ENCODE results near the gene PRKD1.

PRKD1 gene

DNA sequence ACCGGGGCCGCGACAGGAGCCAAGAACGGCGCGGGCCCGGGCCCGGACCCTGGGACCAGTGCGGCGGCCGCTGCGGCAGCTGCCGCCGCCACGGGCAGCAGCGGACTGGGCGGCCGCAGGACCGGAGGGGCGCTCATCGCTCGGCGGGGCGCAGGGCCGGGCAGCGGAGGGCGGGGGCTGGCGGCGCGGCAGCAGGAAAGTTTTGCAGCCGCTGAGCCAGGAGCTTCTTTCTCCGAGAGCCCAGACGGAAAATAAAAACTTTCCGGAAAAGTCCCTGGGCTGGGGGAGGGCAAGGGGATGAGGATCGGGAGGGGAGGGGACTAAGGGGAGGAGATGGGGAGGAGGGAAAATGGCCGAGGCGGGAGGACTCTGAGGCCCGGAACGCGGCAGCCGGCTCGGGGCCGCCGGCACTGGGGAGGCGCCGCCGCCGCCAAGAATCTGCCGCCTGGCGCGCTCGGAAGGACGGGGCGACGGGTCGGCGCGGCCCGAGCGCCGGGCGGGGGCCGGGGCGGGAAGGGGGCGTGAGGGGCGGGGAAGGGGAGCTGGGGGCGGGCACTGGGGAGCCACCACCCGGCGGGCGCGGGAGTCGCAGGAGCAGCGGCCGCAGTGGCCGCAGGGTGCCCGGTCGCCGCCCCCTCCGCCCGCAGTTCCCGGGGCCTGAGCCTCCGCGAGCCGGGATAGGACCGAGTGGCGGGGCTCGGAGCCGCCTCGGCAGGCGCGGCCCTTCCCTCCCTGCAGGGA is at the start of gene PRKD1:
Gene PRKD1 (minus strand): TSS at position 472 of the 741 bp plus-strand sequence.
- no peak for DNase-seq (ENCODE audit: low read depth)
- peak within 1 kb of the TSS; percentile 77 for H3K4me3 ChIP-seq (ENCODE audit: low read length)
- TF ChIP-seq, protein P1, sequence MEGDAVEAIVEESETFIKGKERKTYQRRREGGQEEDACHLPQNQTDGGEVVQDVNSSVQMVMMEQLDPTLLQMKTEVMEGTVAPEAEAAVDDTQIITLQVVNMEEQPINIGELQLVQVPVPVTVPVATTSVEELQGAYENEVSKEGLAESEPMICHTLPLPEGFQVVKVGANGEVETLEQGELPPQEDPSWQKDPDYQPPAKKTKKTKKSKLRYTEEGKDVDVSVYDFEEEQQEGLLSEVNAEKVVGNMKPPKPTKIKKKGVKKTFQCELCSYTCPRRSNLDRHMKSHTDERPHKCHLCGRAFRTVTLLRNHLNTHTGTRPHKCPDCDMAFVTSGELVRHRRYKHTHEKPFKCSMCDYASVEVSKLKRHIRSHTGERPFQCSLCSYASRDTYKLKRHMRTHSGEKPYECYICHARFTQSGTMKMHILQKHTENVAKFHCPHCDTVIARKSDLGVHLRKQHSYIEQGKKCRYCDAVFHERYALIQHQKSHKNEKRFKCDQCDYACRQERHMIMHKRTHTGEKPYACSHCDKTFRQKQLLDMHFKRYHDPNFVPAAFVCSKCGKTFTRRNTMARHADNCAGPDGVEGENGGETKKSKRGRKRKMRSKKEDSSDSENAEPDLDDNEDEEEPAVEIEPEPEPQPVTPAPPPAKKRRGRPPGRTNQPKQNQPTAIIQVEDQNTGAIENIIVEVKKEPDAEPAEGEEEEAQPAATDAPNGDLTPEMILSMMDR (conservative IDR thresholded peaks at IDR 0.05; ENCODE audit: low read depth, low read length), result no peak

DNA sequence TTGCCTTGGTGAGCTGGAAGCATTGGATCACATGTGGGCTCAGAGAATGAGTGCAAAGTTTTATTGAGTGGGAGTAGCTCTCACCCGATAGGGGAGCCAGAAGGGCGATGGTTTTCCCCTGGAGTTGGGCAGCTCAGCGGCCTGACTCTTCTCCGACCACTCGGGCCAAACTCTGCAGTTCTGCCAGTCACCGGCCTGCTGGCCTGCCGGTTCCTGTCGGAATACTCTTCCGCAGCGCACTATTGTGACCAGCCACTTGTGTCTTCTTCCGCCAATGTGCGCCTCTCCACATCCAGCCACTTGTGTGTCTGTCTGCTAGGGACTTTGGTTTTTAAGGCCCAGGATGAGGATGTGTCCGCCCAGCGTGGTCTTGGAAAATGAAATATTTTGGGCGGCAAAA is 43.5 kb upstream of the PRKD1 start:
- DNase-seq (ENCODE audit: low read depth), result no peak

DNA sequence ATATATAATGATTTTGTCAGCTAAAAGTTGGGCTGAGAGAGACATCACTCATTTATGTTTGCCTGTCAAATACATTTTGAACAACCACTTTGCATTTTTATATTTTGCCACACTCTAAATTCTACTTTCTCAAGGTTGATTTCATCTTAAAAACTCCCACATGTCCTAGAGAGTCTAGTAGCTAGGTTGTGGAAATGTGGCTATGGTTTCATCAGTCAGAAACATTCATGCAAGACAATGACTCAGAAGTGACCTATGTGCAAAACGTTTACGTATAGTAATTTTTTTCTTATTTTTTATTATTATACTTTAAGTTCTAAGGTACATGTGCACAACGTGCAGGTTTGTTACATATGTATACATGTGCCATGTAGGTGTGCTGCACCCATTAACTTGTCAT is 27.4 kb upstream of the PRKD1 start:
- TF ChIP-seq, protein P1 (conservative IDR thresholded peaks at IDR 0.05; ENCODE audit: low read depth, low read length), result no peak

More for the DNA sequence above, 43.5 kb upstream of the PRKD1 start:
- H3K4me3 ChIP-seq (ENCODE audit: low read length), result no peak overlapping the region
- TF ChIP-seq, protein P1 (conservative IDR thresholded peaks at IDR 0.05; ENCODE audit: low read depth, low read length), result no peak

DNA sequence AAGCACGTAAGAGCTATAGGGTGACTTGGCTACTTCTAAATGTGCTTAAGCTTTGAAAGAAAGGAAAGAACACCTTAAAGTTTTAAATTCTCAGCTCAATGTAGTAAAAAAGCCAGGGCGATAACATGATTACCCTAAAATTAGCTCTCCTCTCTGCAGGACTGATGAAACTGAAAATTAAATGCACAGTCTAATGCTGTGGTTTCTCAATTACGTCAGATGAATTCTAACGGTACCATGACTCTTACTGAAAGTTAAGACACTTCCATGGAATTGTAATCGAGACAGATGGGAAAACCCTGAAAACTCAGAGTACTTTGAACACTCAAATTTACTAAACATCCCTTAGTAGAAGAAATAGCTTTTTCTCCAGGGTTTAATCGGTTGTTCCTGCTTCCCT is 25.9 kb upstream of the PRKD1 start:
- TF ChIP-seq, protein P1 (conservative IDR thresholded peaks at IDR 0.05; ENCODE audit: low read depth, low read length), result no peak
- no peak overlapping the region for H3K4me3 ChIP-seq (ENCODE audit: low read length)
- no peak for DNase-seq (ENCODE audit: low read depth)

More for the DNA sequence above, 27.4 kb upstream of the PRKD1 start:
- DNase-seq (ENCODE audit: low read depth), result no peak
- no peak overlapping the region for H3K4me3 ChIP-seq (ENCODE audit: low read length)

DNA sequence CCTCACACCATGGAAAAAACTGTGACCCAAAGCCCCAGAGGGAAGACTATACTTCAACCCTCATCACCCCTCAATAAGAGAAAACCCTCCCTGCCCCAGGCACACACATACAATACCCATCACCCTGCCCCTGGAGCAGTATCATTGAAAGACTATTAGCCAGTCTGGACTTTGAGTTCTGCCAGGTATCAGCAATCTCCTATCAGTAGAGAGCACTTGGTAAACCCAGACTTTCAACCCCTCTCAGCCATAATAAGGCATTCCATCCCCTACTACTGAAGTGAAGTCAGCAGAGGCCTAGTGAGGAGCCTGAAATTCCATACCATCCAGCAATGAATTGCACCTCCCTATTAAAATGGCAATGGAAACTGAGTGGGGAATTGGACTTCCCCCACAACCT is 16.4 kb upstream of the PRKD1 start:
- TF ChIP-seq, protein P1 (conservative IDR thresholded peaks at IDR 0.05; ENCODE audit: low read depth, low read length), result no peak
- no peak overlapping the region for H3K4me3 ChIP-seq (ENCODE audit: low read length)
- no peak for DNase-seq (ENCODE audit: low read depth)

DNA sequence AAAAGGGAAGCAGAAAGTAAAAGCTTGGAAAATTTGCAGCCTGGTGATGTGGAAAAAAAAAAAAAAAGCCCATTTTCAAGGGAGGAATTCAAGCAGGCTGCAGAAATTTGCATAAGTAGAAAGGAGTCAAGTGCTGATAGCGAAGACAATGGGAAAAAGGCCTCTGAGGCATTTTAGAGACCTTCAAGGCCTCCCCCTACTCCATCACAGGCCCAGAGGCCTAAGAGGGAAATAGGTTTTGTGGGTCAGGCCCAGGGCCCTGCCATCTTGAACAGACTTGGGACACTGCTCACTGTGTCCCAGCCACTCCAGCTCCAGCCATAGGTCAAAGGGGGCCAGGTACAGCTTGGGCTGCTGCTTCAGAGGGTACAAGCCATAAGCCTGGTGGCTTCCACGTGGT is 13.8 kb upstream of the PRKD1 start:
- H3K4me3 ChIP-seq (ENCODE audit: low read length), result no peak overlapping the region
- DNase-seq (ENCODE audit: low read depth), result no peak
- TF ChIP-seq, protein P1 (conservative IDR thresholded peaks at IDR 0.05; ENCODE audit: low read depth, low read length), result no peak

DNA sequence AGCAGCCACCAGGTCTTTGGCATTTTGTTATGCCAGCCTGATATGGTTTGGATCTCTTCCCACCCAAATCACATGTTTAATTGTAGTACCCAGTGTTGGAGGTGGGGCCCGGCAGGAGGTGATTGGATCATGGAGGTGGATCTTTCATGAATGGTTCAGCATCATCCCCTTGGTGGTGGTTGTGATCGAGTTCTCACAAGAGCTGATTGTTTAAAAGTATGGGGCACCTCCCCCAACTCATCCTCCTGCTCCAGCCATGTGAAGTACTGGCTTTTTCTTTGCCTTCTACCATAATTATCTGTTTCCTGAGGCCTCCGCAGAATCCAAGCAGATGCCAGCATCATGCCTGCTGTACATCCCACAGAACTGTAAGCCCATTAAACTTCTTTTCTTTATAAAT is 12.8 kb upstream of the PRKD1 start:
- DNase-seq (ENCODE audit: low read depth), result no peak
- TF ChIP-seq, protein P1 (conservative IDR thresholded peaks at IDR 0.05; ENCODE audit: low read depth, low read length), result no peak
- no peak overlapping the region for H3K4me3 ChIP-seq (ENCODE audit: low read length)

Measured in retinal pigment epithelial cell (primary cell).